ENCODE data around the gene GPN1. TPM values are rescaled to one million over a fixed set of nuclear protein-coding genes. Genes with fewer than 3 reads are reported as not detected.
"Not testable (repeated sequence)": the region's sequence is repeated elsewhere in the genome, so short reads cannot be mapped to it uniquely, and the experiment has no call there.

GPN1 gene
- total and polyA plus RNA-seq, 2 experiments from 2014 or later = 25.1 to 41.4 TPM

DNA sequence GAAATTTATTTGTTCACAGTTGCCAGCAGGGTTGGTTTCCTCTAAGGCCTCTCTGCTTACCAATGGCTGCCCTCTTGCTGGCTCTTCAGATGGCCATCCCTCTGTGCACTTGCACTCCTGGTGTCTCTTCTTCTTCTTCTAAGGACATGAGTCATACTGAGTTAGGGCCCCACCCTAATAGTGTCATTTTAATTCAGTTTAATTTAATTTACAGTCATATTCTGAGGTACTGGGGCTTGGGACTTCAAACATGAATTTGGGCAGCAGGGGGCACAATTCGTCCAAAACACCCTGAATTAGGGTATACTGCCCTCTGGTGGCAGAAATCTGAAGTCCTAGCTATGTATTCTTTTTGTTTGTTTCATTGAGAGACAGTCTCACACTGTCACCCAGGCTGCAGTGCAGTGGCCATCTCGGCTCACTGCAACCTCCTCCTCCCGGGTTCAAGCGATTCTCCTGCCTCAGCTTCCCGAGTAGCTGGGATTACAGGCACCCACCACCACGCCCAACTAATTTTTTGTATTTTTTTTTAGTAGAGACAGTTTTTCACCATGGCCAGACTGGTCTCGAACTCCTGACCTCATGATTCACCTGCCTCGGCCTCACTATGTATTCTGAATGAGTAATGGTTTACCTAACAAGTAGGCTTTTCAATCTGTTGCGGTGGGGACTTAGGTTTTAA is 54.7 kb downstream of the GPN1 start:
- Histone ChIP-seq H3K4me1 (ENCODE audit: insufficient read depth) (peaks cover 31% of the 10 kb centered on the region), H3K9ac (peak overlapping the region; percentile 56), H2AFZ (no peak overlapping the region), H3K9me3 (ENCODE audit: low read depth) (no peaks in the 10 kb centered on the region), H3K27ac (peak overlapping the region; percentile 96), H3K79me2 (ENCODE audit: insufficient read depth) (no peaks in the 10 kb centered on the region), H3K36me3 (ENCODE audit: low read depth) (peaks cover 27% of the 10 kb centered on the region), H3K9me2 (ENCODE audit: insufficient read depth) (no peaks in the 10 kb centered on the region), H4K20me1 (ENCODE audit: insufficient read depth) (no peaks in the 10 kb centered on the region), H3K4me3 (no peak overlapping the region), H3K4me2 (ENCODE audit: unreplicated experiment) (no peak overlapping the region), H3K27me3 (replicated peaks; ENCODE audit: insufficient read depth) (no peaks in the 10 kb centered on the region), H3F3A (ENCODE audit: insufficient read depth) (peaks cover 33% of the 10 kb centered on the region)
- DNase-seq = peak; percentile 86
- in situ Hi-C loops (cut with MboI) = no loop called here
- 23 to 28% methylated on average over 9 of the region's 9 CpGs for WGBS, 2 experiments (ENCODE audit: low coverage in 1 of 2, low lambda C conversion rate in 2 of 2, missing lambda C conversion rate in 2 of 2)
- TF ChIP-seq EZH2phosphoT487 (IDR thresholded peaks at IDR 0.05; ENCODE audit: insufficient read depth, low read depth) (no peak), EZH2 (IDR thresholded peaks at IDR 0.05; ENCODE audit: insufficient read depth, poor library complexity, severe bottlenecking) (no peak)

DNA sequence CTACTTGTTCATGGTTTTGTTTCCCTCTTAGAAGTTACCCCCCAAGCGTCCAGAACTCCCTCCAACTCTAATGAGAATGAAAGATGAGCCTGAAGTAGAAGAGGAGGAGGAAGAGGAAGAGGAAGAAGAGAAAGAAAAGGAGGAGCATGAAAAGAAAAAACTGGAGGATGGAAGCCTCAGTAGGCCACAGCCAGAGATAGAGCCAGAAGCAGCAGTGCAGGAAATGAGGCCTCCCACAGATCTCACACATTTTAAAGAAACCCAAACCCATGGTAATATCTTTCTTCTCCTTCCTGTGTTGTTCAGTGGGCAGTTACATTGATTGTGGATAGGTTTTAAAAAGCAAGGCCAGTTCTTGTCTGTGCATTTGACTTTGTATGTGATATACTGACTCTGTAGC is 56.2 kb downstream of the GPN1 start:
- H3K4me3 ChIP-seq; DNase-seq; H3K27me3 ChIP-seq (replicated peaks; ENCODE audit: insufficient read depth); H3K9ac ChIP-seq; H2AFZ ChIP-seq; H3K9me2 ChIP-seq (ENCODE audit: insufficient read depth); H3K9me3 ChIP-seq (ENCODE audit: low read depth); H3K4me2 ChIP-seq (ENCODE audit: unreplicated experiment); H4K20me1 ChIP-seq (ENCODE audit: insufficient read depth); H3K27ac ChIP-seq; H3K79me2 ChIP-seq (ENCODE audit: insufficient read depth); in situ Hi-C loops (cut with MboI): not testable (repeated sequence)
- peaks cover 26% of the 10 kb centered on the region for H3K36me3 ChIP-seq (ENCODE audit: low read depth)
- WGBS, 2 experiments (ENCODE audit: low coverage in 1 of 2, low lambda C conversion rate in 2 of 2, missing lambda C conversion rate in 2 of 2) = 94 to 95% methylated on average over 1 of the region's 1 CpG
- H3F3A ChIP-seq (ENCODE audit: insufficient read depth) = peaks cover 35% of the 10 kb centered on the region
- peaks cover 31% of the 10 kb centered on the region for H3K4me1 ChIP-seq (ENCODE audit: insufficient read depth)

DNA sequence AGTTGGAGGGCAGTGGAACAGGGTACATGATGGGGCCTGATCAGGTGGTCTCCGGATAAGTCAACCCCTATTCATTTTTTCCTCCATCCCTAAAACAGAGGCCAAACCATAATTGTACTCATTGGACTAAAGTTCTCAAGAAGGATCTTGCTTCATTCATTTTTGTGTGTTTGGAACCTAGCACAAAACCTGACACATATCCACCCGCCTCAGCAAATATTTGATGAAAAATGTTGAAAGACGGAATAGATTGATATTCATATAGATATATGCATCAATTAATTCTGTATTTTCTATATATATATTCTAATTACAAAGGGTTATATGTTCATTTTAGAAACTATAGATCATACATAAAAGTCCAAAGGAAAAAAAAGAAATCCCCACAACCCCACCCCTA is 56.7 kb downstream of the GPN1 start:
- peaks cover 26% of the 10 kb centered on the region for H3K36me3 ChIP-seq (ENCODE audit: low read depth)
- no peaks in the 10 kb centered on the region for H3K9me2 ChIP-seq (ENCODE audit: insufficient read depth)
- no peaks in the 10 kb centered on the region for H4K20me1 ChIP-seq (ENCODE audit: insufficient read depth)
- TF ChIP-seq EZH2phosphoT487 (IDR thresholded peaks at IDR 0.05; ENCODE audit: insufficient read depth, low read depth) (no peak), EZH2 (IDR thresholded peaks at IDR 0.05; ENCODE audit: insufficient read depth, poor library complexity, severe bottlenecking) (no peak)
- no peak overlapping the region for H3K27ac ChIP-seq
- H3K4me1 ChIP-seq (ENCODE audit: insufficient read depth) = peaks cover 30% of the 10 kb centered on the region
- H3F3A ChIP-seq (ENCODE audit: insufficient read depth) = peaks cover 31% of the 10 kb centered on the region
- no peaks in the 10 kb centered on the region for H3K79me2 ChIP-seq (ENCODE audit: insufficient read depth)
- no peak overlapping the region for H3K9ac ChIP-seq
- in situ Hi-C loops (cut with MboI) = no loop called here
- no peak overlapping the region for H2AFZ ChIP-seq
- WGBS, 2 experiments (ENCODE audit: low coverage in 1 of 2, low lambda C conversion rate in 2 of 2, missing lambda C conversion rate in 2 of 2) = 98 to 100% methylated on average over 3 of the region's 3 CpGs
- H3K9me3 ChIP-seq (ENCODE audit: low read depth) = no peaks in the 10 kb centered on the region
- H3K4me2 ChIP-seq (ENCODE audit: unreplicated experiment) = no peak overlapping the region
- H3K4me3 ChIP-seq = no peak overlapping the region
- H3K27me3 ChIP-seq (replicated peaks; ENCODE audit: insufficient read depth) = no peaks in the 10 kb centered on the region
- DNase-seq = no peak

DNA sequence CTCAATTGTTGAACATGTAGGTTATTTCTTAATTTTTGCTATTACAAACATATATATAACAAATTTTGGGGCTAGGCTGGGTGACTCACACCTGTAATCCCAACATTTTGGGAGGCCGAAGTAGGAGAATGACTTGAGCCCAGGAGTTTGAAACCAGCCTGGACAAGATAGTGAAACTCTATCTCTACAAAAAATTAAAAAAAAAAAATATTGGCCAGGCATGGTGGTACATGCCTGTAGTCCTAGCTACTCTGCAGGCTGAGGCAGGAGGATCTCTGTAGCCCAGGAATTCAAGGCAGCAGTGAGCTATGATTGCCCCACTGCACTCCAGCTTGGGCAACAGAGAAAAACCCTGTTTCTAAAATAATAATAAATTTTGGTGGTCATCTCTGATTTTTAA is 58.4 kb downstream of the GPN1 start:
- H3K9me2 ChIP-seq (ENCODE audit: insufficient read depth) = no peaks in the 10 kb centered on the region
- in situ Hi-C loops (cut with MboI) = no loop called here
- TF ChIP-seq EZH2 (IDR thresholded peaks at IDR 0.05; ENCODE audit: insufficient read depth, poor library complexity, severe bottlenecking) = no peak
- TF ChIP-seq EZH2phosphoT487 (IDR thresholded peaks at IDR 0.05; ENCODE audit: insufficient read depth, low read depth) = no peak
- peaks cover 28% of the 10 kb centered on the region for H3K36me3 ChIP-seq (ENCODE audit: low read depth)
- no peak for DNase-seq
- H3F3A ChIP-seq (ENCODE audit: insufficient read depth) = peaks cover 15% of the 10 kb centered on the region
- H3K27ac ChIP-seq = no peak overlapping the region
- H2AFZ ChIP-seq = no peak overlapping the region
- no peak overlapping the region for H3K4me2 ChIP-seq (ENCODE audit: unreplicated experiment)
- no peak overlapping the region for H3K4me3 ChIP-seq
- H3K79me2 ChIP-seq (ENCODE audit: insufficient read depth) = no peaks in the 10 kb centered on the region
- H3K9ac ChIP-seq = no peak overlapping the region
- H3K9me3 ChIP-seq (ENCODE audit: low read depth) = no peaks in the 10 kb centered on the region
- peaks cover 15% of the 10 kb centered on the region for H3K4me1 ChIP-seq (ENCODE audit: insufficient read depth)
- WGBS, 2 experiments (ENCODE audit: low coverage in 1 of 2, low lambda C conversion rate in 2 of 2, missing lambda C conversion rate in 2 of 2) = 94% methylated on average over 1 of the region's 1 CpG
- H3K27me3 ChIP-seq (replicated peaks; ENCODE audit: insufficient read depth) = no peaks in the 10 kb centered on the region
- no peaks in the 10 kb centered on the region for H4K20me1 ChIP-seq (ENCODE audit: insufficient read depth)

DNA sequence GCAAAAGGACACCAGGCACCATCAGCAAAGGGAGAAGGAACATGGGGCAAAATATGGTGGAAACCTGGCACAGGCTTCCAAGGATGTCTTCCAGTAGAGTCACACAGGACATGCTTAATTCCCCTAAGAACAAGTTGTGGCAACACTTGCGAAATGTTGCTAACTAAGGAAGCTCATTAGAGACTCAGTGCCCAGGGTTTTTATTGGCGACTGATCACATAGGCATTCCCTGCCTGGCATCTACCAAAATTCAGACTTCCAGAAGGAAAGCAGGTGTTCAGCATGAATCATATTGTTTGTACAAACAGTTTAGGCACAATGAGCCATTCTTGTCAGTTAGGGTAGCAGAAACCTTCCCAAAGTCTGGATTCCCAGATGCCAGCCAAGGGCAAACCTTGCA is 60.6 kb downstream of the GPN1 start:
- H2AFZ ChIP-seq = no peak overlapping the region
- no peaks in the 10 kb centered on the region for H3K27me3 ChIP-seq (replicated peaks; ENCODE audit: insufficient read depth)
- 98% methylated on average over 2 of the region's 2 CpGs for WGBS, 2 experiments (ENCODE audit: low coverage in 1 of 2, low lambda C conversion rate in 2 of 2, missing lambda C conversion rate in 2 of 2)
- no peak for DNase-seq
- in situ Hi-C loops (cut with MboI) = no loop called here
- H3K4me1 ChIP-seq (ENCODE audit: insufficient read depth) = no peaks in the 10 kb centered on the region
- no peaks in the 10 kb centered on the region for H3K9me2 ChIP-seq (ENCODE audit: insufficient read depth)
- TF ChIP-seq EZH2phosphoT487 (IDR thresholded peaks at IDR 0.05; ENCODE audit: insufficient read depth, low read depth) = no peak
- TF ChIP-seq EZH2 (IDR thresholded peaks at IDR 0.05; ENCODE audit: insufficient read depth, poor library complexity, severe bottlenecking) = no peak
- H3K79me2 ChIP-seq (ENCODE audit: insufficient read depth) = no peaks in the 10 kb centered on the region
- H3K4me2 ChIP-seq (ENCODE audit: unreplicated experiment) = no peak overlapping the region
- no peaks in the 10 kb centered on the region for H3K9me3 ChIP-seq (ENCODE audit: low read depth)
- H3K9ac ChIP-seq = no peak overlapping the region
- H4K20me1 ChIP-seq (ENCODE audit: insufficient read depth) = no peaks in the 10 kb centered on the region
- H3K27ac ChIP-seq = no peak overlapping the region
- H3F3A ChIP-seq (ENCODE audit: insufficient read depth) = peaks cover 6% of the 10 kb centered on the region; the same call in 1 of the 2 replicates
- H3K36me3 ChIP-seq (ENCODE audit: low read depth) = peaks cover 30% of the 10 kb centered on the region
- no peak overlapping the region for H3K4me3 ChIP-seq
